SK-N-SH (cell line): ENCODE data around the gene TCOF1.

ENCODE experiments used
- CHD2 ChIP-seq: fragments of 150-350 bp; IDR thresholded peaks from 2 replicates; pipeline ENCODE4 v1.6.1; 2018; ENCODE audit warnings: low read length; ENCODE audit not compliant: partially characterized antibody
- CTCF ChIP-seq: fragments of 200-600 bp; sonication (generic); IDR thresholded peaks from 2 replicates; pipeline ENCODE4 v1.6.1; 2017; ENCODE audit warnings: antibody characterized with exemption, mild to moderate bottlenecking, moderate library complexity
- EP300 ChIP-seq, 2 experiments: IDR thresholded peaks; 2 replicates each; pipeline versions ENCODE4 v1.4.0 to v1.6.1; 2012; ENCODE audit warnings: borderline replicate concordance in 1 of 2, low read depth in 1 of 2, low read length in 1 of 2
- GATA2 ChIP-seq: sonication (generic); formaldehyde crosslinking; IDR thresholded peaks from 2 replicates; pipeline ENCODE4 v1.5.0; 2020; ENCODE audit warnings: mild to moderate bottlenecking, missing genetic modification reagents
- NFIC ChIP-seq: IDR thresholded peaks from 2 replicates; pipeline ENCODE4 v1.4.0; 2012; ENCODE audit warnings: borderline replicate concordance
- POLR2AphosphoS5 ChIP-seq: IDR thresholded peaks from 2 replicates; pipeline ENCODE4 v1.6.1; 2012; ENCODE audit warnings: low read depth, low read length
- RAD21 ChIP-seq: IDR thresholded peaks from 2 replicates; pipeline ENCODE4 v1.6.1; 2012; ENCODE audit warnings: mild to moderate bottlenecking, low read length
- REST ChIP-seq: IDR thresholded peaks from 2 replicates; pipeline ENCODE4 v1.6.1; 2012; ENCODE audit warnings: mild to moderate bottlenecking, low read depth, low read length, moderate library complexity
- SMC3 ChIP-seq: IDR thresholded peaks from 2 replicates; pipeline ENCODE4 v1.6.1; 2012; ENCODE audit warnings: low read depth, low read length, improper control_type of control experiment
- TAF1 ChIP-seq: IDR thresholded peaks from 2 replicates; pipeline ENCODE4 v1.6.1; 2012; ENCODE audit warnings: low read depth, mild to moderate bottlenecking, low read length, moderate library complexity, borderline replicate concordance
- YY1 ChIP-seq: IDR thresholded peaks from 2 replicates; pipeline ENCODE4 v1.4.0; 2012; ENCODE audit warnings: low read depth, mild to moderate bottlenecking

- TF ChIP-seq GATA2 (CRISPR knock-in tag): no peak
- TF ChIP-seq CTCF: no peak
- no peak for TF ChIP-seq RAD21
- TF ChIP-seq SMC3: no peak
- TF ChIP-seq YY1: no peak
- TF ChIP-seq POLR2AphosphoS5: no peak
- no peak for TF ChIP-seq CHD2
- no peak for TF ChIP-seq TAF1
- no peak for TF ChIP-seq EP300 (IDR thresholded peaks at IDR 0.05; ENCODE audit: borderline replicate concordance in 1 of 2, low read depth in 1 of 2, low read length in 1 of 2)
- no peak for TF ChIP-seq REST
- no peak for TF ChIP-seq NFIC
These were observed 16.2 kb upstream of the TCOF1 start for GRCh38 chr5:150341331-150341730.
